ENCODE data around the gene SYF2.

DNA sequence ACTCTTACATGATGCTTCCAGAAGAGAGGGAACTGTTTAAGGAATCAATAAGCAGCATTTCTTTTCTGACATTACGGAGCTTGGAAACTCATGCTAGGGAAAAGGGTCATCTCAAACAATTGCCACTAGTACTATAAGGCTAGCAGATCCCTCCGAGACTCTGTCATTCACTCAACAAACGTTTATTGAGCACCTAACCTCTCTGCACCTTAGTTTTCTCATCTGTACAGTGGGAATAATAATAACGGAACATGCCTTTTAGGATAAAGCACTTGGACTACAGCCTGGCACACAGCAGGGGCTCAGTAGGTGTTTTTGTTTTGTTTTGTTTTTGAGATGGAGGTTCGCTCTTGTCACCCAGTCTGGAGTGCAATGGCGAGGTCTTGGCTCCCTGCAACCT lies 51.3 kb downstream of the SYF2 start:
- no peak for TF ChIP-seq BCL3 (CRISPR knock-in tag; IDR thresholded peaks at IDR 0.05)
- TF ChIP-seq KLF16 (CRISPR knock-in tag; IDR thresholded peaks at IDR 0.05), result no peak
- TF ChIP-seq ZSCAN5A (CRISPR knock-in tag; IDR thresholded peaks at IDR 0.05; ENCODE audit: borderline replicate concordance), result no peak
- TF ChIP-seq, protein P1, sequence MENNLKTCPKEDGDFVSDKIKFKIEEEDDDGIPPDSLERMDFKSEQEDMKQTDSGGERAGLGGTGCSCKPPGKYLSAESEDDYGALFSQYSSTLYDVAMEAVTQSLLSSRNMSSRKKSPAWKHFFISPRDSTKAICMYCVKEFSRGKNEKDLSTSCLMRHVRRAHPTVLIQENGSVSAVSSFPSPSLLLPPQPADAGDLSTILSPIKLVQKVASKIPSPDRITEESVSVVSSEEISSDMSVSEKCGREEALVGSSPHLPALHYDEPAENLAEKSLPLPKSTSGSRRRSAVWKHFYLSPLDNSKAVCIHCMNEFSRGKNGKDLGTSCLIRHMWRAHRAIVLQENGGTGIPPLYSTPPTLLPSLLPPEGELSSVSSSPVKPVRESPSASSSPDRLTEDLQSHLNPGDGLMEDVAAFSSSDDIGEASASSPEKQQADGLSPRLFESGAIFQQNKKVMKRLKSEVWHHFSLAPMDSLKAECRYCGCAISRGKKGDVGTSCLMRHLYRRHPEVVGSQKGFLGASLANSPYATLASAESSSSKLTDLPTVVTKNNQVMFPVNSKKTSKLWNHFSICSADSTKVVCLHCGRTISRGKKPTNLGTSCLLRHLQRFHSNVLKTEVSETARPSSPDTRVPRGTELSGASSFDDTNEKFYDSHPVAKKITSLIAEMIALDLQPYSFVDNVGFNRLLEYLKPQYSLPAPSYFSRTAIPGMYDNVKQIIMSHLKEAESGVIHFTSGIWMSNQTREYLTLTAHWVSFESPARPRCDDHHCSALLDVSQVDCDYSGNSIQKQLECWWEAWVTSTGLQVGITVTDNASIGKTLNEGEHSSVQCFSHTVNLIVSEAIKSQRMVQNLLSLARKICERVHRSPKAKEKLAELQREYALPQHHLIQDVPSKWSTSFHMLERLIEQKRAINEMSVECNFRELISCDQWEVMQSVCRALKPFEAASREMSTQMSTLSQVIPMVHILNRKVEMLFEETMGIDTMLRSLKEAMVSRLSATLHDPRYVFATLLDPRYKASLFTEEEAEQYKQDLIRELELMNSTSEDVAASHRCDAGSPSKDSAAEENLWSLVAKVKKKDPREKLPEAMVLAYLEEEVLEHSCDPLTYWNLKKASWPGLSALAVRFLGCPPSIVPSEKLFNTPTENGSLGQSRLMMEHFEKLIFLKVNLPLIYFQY (CRISPR knock-in tag; IDR thresholded peaks at IDR 0.05; ENCODE audit: borderline replicate concordance), result no peak
- no peak for TF ChIP-seq ZNF577 (CRISPR knock-in tag; IDR thresholded peaks at IDR 0.05; ENCODE audit: borderline replicate concordance, low read depth)
- TF ChIP-seq ZNF230 (CRISPR knock-in tag; IDR thresholded peaks at IDR 0.05), result no peak
- TF ChIP-seq, protein P2, sequence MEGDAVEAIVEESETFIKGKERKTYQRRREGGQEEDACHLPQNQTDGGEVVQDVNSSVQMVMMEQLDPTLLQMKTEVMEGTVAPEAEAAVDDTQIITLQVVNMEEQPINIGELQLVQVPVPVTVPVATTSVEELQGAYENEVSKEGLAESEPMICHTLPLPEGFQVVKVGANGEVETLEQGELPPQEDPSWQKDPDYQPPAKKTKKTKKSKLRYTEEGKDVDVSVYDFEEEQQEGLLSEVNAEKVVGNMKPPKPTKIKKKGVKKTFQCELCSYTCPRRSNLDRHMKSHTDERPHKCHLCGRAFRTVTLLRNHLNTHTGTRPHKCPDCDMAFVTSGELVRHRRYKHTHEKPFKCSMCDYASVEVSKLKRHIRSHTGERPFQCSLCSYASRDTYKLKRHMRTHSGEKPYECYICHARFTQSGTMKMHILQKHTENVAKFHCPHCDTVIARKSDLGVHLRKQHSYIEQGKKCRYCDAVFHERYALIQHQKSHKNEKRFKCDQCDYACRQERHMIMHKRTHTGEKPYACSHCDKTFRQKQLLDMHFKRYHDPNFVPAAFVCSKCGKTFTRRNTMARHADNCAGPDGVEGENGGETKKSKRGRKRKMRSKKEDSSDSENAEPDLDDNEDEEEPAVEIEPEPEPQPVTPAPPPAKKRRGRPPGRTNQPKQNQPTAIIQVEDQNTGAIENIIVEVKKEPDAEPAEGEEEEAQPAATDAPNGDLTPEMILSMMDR (CRISPR knock-in tag; IDR thresholded peaks at IDR 0.05), result no peak
- no peak for TF ChIP-seq NFE2L2 (IDR thresholded peaks at IDR 0.05; ENCODE audit: low read length)
- TF ChIP-seq, protein P3, sequence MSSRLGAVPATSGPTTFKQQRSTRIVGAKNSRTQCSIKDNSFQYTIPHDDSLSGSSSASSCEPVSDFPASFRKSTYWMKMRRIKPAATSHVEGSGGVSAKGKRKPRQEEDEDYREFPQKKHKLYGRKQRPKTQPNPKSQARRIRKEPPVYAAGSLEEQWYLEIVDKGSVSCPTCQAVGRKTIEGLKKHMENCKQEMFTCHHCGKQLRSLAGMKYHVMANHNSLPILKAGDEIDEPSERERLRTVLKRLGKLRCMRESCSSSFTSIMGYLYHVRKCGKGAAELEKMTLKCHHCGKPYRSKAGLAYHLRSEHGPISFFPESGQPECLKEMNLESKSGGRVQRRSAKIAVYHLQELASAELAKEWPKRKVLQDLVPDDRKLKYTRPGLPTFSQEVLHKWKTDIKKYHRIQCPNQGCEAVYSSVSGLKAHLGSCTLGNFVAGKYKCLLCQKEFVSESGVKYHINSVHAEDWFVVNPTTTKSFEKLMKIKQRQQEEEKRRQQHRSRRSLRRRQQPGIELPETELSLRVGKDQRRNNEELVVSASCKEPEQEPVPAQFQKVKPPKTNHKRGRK (CRISPR knock-in tag; IDR thresholded peaks at IDR 0.05), result no peak

Data from HepG2 (cell line).